ENCODE results near the gene TNIP1.

Gene TNIP1

GRCh38 chr5:151020304-151021110 is 60.3 kb downstream of the TNIP1 start, which contains the start of gene GPX3:
TSS of gene GPX3 (plus strand) at chr5:151020591. CDS start at chr5:151020655, 64 bp downstream.
- H3K27ac Mint-ChIP-seq = no peak within 1 kb of the TSS
- peaks cover 8% of the 10 kb centered on the region for H3K27me3 Mint-ChIP-seq
- H3K4me3 Mint-ChIP-seq = peak within 1 kb of the TSS; percentile 76
- no peaks in the 10 kb centered on the region for H3K9me3 Mint-ChIP-seq
- peaks cover 20% of the 10 kb centered on the region for H3K4me1 Mint-ChIP-seq
- H3K36me3 Mint-ChIP-seq = peaks cover 5% of the 10 kb centered on the region

- no peak overlapping the region for H3K4me3 Mint-ChIP-seq
- peaks cover 20% of the 10 kb centered on the region for H3K4me1 Mint-ChIP-seq
- no peak overlapping the region for H3K27ac Mint-ChIP-seq
- peaks cover 3% of the 10 kb centered on the region for H3K36me3 Mint-ChIP-seq
- peaks cover 8% of the 10 kb centered on the region for H3K27me3 Mint-ChIP-seq
- no peaks in the 10 kb centered on the region for H3K9me3 Mint-ChIP-seq
Measured at GRCh38 chr5:151019331-151019730, 61.5 kb downstream of the TNIP1 start.

GRCh38 chr5:151018846-151019245 is 62.0 kb downstream of the TNIP1 start:
- H3K36me3 Mint-ChIP-seq = peaks cover 3% of the 10 kb centered on the region
- no peaks in the 10 kb centered on the region for H3K9me3 Mint-ChIP-seq
- H3K4me3 Mint-ChIP-seq = no peak overlapping the region
- H3K4me1 Mint-ChIP-seq = peaks cover 20% of the 10 kb centered on the region
- H3K27me3 Mint-ChIP-seq = peaks cover 8% of the 10 kb centered on the region
- no peak overlapping the region for H3K27ac Mint-ChIP-seq

- Mint-ChIP-seq H3K9me3 (no peaks in the 10 kb centered on the region), H3K36me3 (peaks cover 3% of the 10 kb centered on the region), H3K27ac (no peak overlapping the region), H3K27me3 (peaks cover 8% of the 10 kb centered on the region), H3K4me3 (no peak overlapping the region), H3K4me1 (peaks cover 20% of the 10 kb centered on the region)
Measured at GRCh38 chr5:151017897-151018296, 62.9 kb downstream of the TNIP1 start.

- H3K36me3 Mint-ChIP-seq = no peaks in the 10 kb centered on the region
Measured at GRCh38 chr5:151016700-151017099, 64.1 kb downstream of the TNIP1 start.

GRCh38 chr5:151015974-151016587 is 64.8 kb downstream of the TNIP1 start:
- Mint-ChIP-seq H3K9me3 (no peaks in the 10 kb centered on the region), H3K4me1 (peaks cover 14% of the 10 kb centered on the region), H3K27me3 (peaks cover 6% of the 10 kb centered on the region), H3K4me3 (no peak overlapping the region), H3K36me3 (no peaks in the 10 kb centered on the region), H3K27ac (no peak overlapping the region)

More at GRCh38 chr5:151016700-151017099, 64.1 kb downstream of the TNIP1 start:
- Mint-ChIP-seq H3K9me3 (no peaks in the 10 kb centered on the region), H3K4me3 (no peak overlapping the region), H3K27ac (no peak overlapping the region), H3K4me1 (peaks cover 17% of the 10 kb centered on the region), H3K27me3 (peaks cover 6% of the 10 kb centered on the region)

GRCh38 chr5:151014680-151015343 is 66.0 kb downstream of the TNIP1 start:
- Mint-ChIP-seq H3K36me3 (no peaks in the 10 kb centered on the region), H3K4me1 (peaks cover 6% of the 10 kb centered on the region), H3K4me3 (no peak overlapping the region), H3K27me3 (peaks cover 2% of the 10 kb centered on the region), H3K9me3 (no peaks in the 10 kb centered on the region), H3K27ac (no peak overlapping the region)

GRCh38 chr5:151012862-151013261 is 68.0 kb downstream of the TNIP1 start:
- H3K36me3 Mint-ChIP-seq = no peaks in the 10 kb centered on the region
- H3K4me1 Mint-ChIP-seq = no peaks in the 10 kb centered on the region
- no peaks in the 10 kb centered on the region for H3K9me3 Mint-ChIP-seq
- H3K27ac Mint-ChIP-seq = no peak overlapping the region
- no peaks in the 10 kb centered on the region for H3K27me3 Mint-ChIP-seq
- H3K4me3 Mint-ChIP-seq = no peak overlapping the region

- H3K9me3 Mint-ChIP-seq = no peaks in the 10 kb centered on the region
- H3K4me3 Mint-ChIP-seq = no peak overlapping the region
- H3K27ac Mint-ChIP-seq = no peak overlapping the region
- no peaks in the 10 kb centered on the region for H3K36me3 Mint-ChIP-seq
- H3K27me3 Mint-ChIP-seq = no peaks in the 10 kb centered on the region
- H3K4me1 Mint-ChIP-seq = no peaks in the 10 kb centered on the region
Measured at GRCh38 chr5:151008906-151009305, 71.9 kb downstream of the TNIP1 start.

GRCh38 chr5:151008210-151008491 is 72.7 kb downstream of the TNIP1 start:
- no peak overlapping the region for H3K4me3 Mint-ChIP-seq
- no peaks in the 10 kb centered on the region for H3K36me3 Mint-ChIP-seq
- no peak overlapping the region for H3K27ac Mint-ChIP-seq
- H3K4me1 Mint-ChIP-seq = no peaks in the 10 kb centered on the region
- H3K27me3 Mint-ChIP-seq = no peaks in the 10 kb centered on the region
- no peaks in the 10 kb centered on the region for H3K9me3 Mint-ChIP-seq

GRCh38 chr5:151007430-151008209 is 73.2 kb downstream of the TNIP1 start:
- H3K4me1 Mint-ChIP-seq = no peaks in the 10 kb centered on the region
- H3K27ac Mint-ChIP-seq = no peak overlapping the region
- no peaks in the 10 kb centered on the region for H3K27me3 Mint-ChIP-seq
- no peaks in the 10 kb centered on the region for H3K36me3 Mint-ChIP-seq
- H3K4me3 Mint-ChIP-seq = no peak overlapping the region
- no peaks in the 10 kb centered on the region for H3K9me3 Mint-ChIP-seq

- Mint-ChIP-seq H3K36me3 (no peaks in the 10 kb centered on the region), H3K4me3 (no peak overlapping the region), H3K9me3 (no peaks in the 10 kb centered on the region), H3K27me3 (no peaks in the 10 kb centered on the region), H3K4me1 (no peaks in the 10 kb centered on the region), H3K27ac (no peak overlapping the region)
Measured at GRCh38 chr5:151006704-151007334, 74.0 kb downstream of the TNIP1 start.

- no peak overlapping the region for H3K27ac Mint-ChIP-seq
- H3K36me3 Mint-ChIP-seq = no peaks in the 10 kb centered on the region
- H3K4me1 Mint-ChIP-seq = no peaks in the 10 kb centered on the region
- no peak overlapping the region for H3K4me3 Mint-ChIP-seq
- no peaks in the 10 kb centered on the region for H3K9me3 Mint-ChIP-seq
- H3K27me3 Mint-ChIP-seq = no peaks in the 10 kb centered on the region
Measured at GRCh38 chr5:151005950-151006576, 74.8 kb downstream of the TNIP1 start.

GRCh38 chr5:151005187-151005949 is 75.5 kb downstream of the TNIP1 start:
- no peaks in the 10 kb centered on the region for H3K4me1 Mint-ChIP-seq
- no peak overlapping the region for H3K27ac Mint-ChIP-seq
- H3K9me3 Mint-ChIP-seq = no peaks in the 10 kb centered on the region
- no peaks in the 10 kb centered on the region for H3K36me3 Mint-ChIP-seq
- H3K4me3 Mint-ChIP-seq = no peak overlapping the region
- H3K27me3 Mint-ChIP-seq = no peaks in the 10 kb centered on the region

Data from activated naive CD4-positive, alpha-beta T cell treated with anti-CD3 and anti-CD28 coated beads, Interleukin-2, amount 50 U/mL, for 24 hours (primary cell).